Measurements from ENCODE around the gene KRTAP25-1. TPM values are rescaled to one million over a fixed set of nuclear protein-coding genes. Genes with fewer than 3 reads are reported as not detected.

The KRTAP25-1 gene
- total RNA-seq, result not detected
- not detected for total RNA-seq (2013)

- 98% methylated on average over 2 of the region's 2 CpGs for WGBS (ENCODE audit: insufficient coverage)
- Histone ChIP-seq H3K4me1 (ENCODE audit: control insufficient read depth, insufficient read depth, low read length) (no peaks in the 10 kb centered on the region), H3K4me3 (ENCODE audit: low read length) (no peak within 1 kb of the TSS), H3K9me3 (ENCODE audit: control insufficient read depth, insufficient read depth, low read length) (no peaks in the 10 kb centered on the region), H3K27me3 (ENCODE audit: control insufficient read depth, insufficient read depth, low read length) (no peaks in the 10 kb centered on the region), H3K36me3 (ENCODE audit: control insufficient read depth, insufficient read depth, low read length) (no peaks in the 10 kb centered on the region), H3K27ac (ENCODE audit: low read length) (no peak within 1 kb of the TSS)
- peaks cover 12 to 13% of the 10 kb centered on the region in 2 donors for H3K9me3 Mint-ChIP-seq
- ATAC-seq, result no peak
- H3K36me3 Mint-ChIP-seq, result no peaks in the 10 kb centered on the region
- H3K27ac Mint-ChIP-seq, result no peak within 1 kb of the TSS
- no peaks in the 10 kb centered on the region for H3K4me1 Mint-ChIP-seq
- no peak for DNase-seq
- TF ChIP-seq CTCF (IDR thresholded peaks at IDR 0.05), result no peak
- intact Hi-C loops (cut with micrococcal nuclease), result no loop called here
- no peak within 1 kb of the TSS for H3K4me3 Mint-ChIP-seq
- H3K27me3 Mint-ChIP-seq (ENCODE audit: low read depth in 2 of 2), result no peaks in the 10 kb centered on the region
These were observed at the start of gene KRTAP25-1 for GRCh38 chr21:30289215-30289614. KRTAP25-1 (minus strand) TSS chr21:30289514; CDS start chr21:30289490, 24 bp downstream.

GRCh38 chr21:30338717-30339116 is 49.4 kb upstream of the KRTAP25-1 start:
- no peaks in the 10 kb centered on the region for H3K27me3 ChIP-seq (ENCODE audit: control insufficient read depth, insufficient read depth, low read length)
- whole genome bisulfite sequencing (ENCODE audit: insufficient coverage), result 99% methylated on average over 4 of the region's 4 CpGs
- H3K9me3 Mint-ChIP-seq, result peaks cover 4 to 8% of the 10 kb centered on the region in 2 donors
- H3K36me3 ChIP-seq (ENCODE audit: control insufficient read depth, insufficient read depth, low read length), result no peaks in the 10 kb centered on the region
- H3K4me1 Mint-ChIP-seq, result no peaks in the 10 kb centered on the region
- no peak overlapping the region for H3K27ac ChIP-seq (ENCODE audit: low read length)
- no peak overlapping the region for H3K4me3 Mint-ChIP-seq
- H3K36me3 Mint-ChIP-seq, result no peaks in the 10 kb centered on the region
- no peak for ATAC-seq
- DNase-seq, result no peak
- TF ChIP-seq CTCF (IDR thresholded peaks at IDR 0.05), result no peak
- H3K9me3 ChIP-seq (ENCODE audit: control insufficient read depth, insufficient read depth, low read length), result no peaks in the 10 kb centered on the region
- H3K4me3 ChIP-seq (ENCODE audit: low read length), result no peak overlapping the region
- intact Hi-C loops (cut with micrococcal nuclease), result no loop called here
- H3K27ac Mint-ChIP-seq, result no peak overlapping the region
- H3K4me1 ChIP-seq (ENCODE audit: control insufficient read depth, insufficient read depth, low read length), result no peaks in the 10 kb centered on the region
- no peaks in the 10 kb centered on the region for H3K27me3 Mint-ChIP-seq (ENCODE audit: low read depth in 2 of 2)

- H3K4me1 ChIP-seq (ENCODE audit: control insufficient read depth, insufficient read depth, low read length), result no peaks in the 10 kb centered on the region
- no peaks in the 10 kb centered on the region for H3K9me3 ChIP-seq (ENCODE audit: control insufficient read depth, insufficient read depth, low read length)
- no peak overlapping the region for H3K27ac Mint-ChIP-seq
- no peaks in the 10 kb centered on the region for H3K27me3 ChIP-seq (ENCODE audit: control insufficient read depth, insufficient read depth, low read length)
- no peak for TF ChIP-seq CTCF (IDR thresholded peaks at IDR 0.05)
- intact Hi-C loops (cut with micrococcal nuclease), result no loop called here
- H3K9me3 Mint-ChIP-seq, result peaks cover 4 to 8% of the 10 kb centered on the region in 2 donors
- H3K4me1 Mint-ChIP-seq, result no peaks in the 10 kb centered on the region
- ATAC-seq (no peak), DNase-seq (no peak)
- H3K27me3 Mint-ChIP-seq (ENCODE audit: low read depth in 2 of 2), result no peaks in the 10 kb centered on the region
- no peak overlapping the region for H3K4me3 Mint-ChIP-seq
- H3K27ac ChIP-seq (ENCODE audit: low read length), result no peak overlapping the region
- H3K4me3 ChIP-seq (ENCODE audit: low read length), result no peak overlapping the region
- no peaks in the 10 kb centered on the region for H3K36me3 Mint-ChIP-seq
- H3K36me3 ChIP-seq (ENCODE audit: control insufficient read depth, insufficient read depth, low read length), result no peaks in the 10 kb centered on the region
These were observed 48.5 kb upstream of the KRTAP25-1 start for GRCh38 chr21:30337772-30338171.

GRCh38 chr21:30337276-30337744 is 48.0 kb upstream of the KRTAP25-1 start, which contains the start of gene KRTAP27-1:
KRTAP27-1 (minus strand) TSS chr21:30337694; CDS start chr21:30337668, 26 bp downstream.
- 95% methylated on average over 6 of the region's 6 CpGs for WGBS (ENCODE audit: insufficient coverage)
- Mint-ChIP-seq H3K27ac (no peak within 1 kb of the TSS), H3K36me3 (no peaks in the 10 kb centered on the region), H3K4me3 (no peak within 1 kb of the TSS), H3K9me3 (peaks cover 4 to 8% of the 10 kb centered on the region in 2 donors), H3K4me1 (no peaks in the 10 kb centered on the region), H3K27me3 (ENCODE audit: low read depth in 2 of 2) (no peaks in the 10 kb centered on the region)
- no peak within 1 kb of the TSS for H3K4me3 ChIP-seq (ENCODE audit: low read length)
- H3K4me1 ChIP-seq (ENCODE audit: control insufficient read depth, insufficient read depth, low read length), result no peaks in the 10 kb centered on the region
- H3K9me3 ChIP-seq (ENCODE audit: control insufficient read depth, insufficient read depth, low read length), result no peaks in the 10 kb centered on the region
- intact Hi-C loops (cut with micrococcal nuclease), result no loop called here
- no peak within 1 kb of the TSS for H3K27ac ChIP-seq (ENCODE audit: low read length)
- DNase-seq, result no peak
- ATAC-seq, result no peak
- TF ChIP-seq CTCF (IDR thresholded peaks at IDR 0.05), result no peak
- H3K27me3 ChIP-seq (ENCODE audit: control insufficient read depth, insufficient read depth, low read length), result no peaks in the 10 kb centered on the region
- H3K36me3 ChIP-seq (ENCODE audit: control insufficient read depth, insufficient read depth, low read length), result no peaks in the 10 kb centered on the region

All from natural killer cell (primary cell).